Neuronal stem cell (in vitro differentiated cells): Measurements from ENCODE around the gene ZNF584.

ENCODE experiments used
- DNase-seq: peaks from one replicate; pipeline ENCODE4 v3.0.0-alpha.2; 2013; ENCODE audit warnings: low spot score
- H2AFZ ChIP-seq: one replicate; pipeline ENCODE4 v1.6.1; 2013; ENCODE audit warnings: mild to moderate bottlenecking, low read length, inconsistent platforms
- H2AK5ac ChIP-seq: 2 replicates; pipeline ENCODE4 v1.6.1; 2013; ENCODE audit warnings: low read depth, mild to moderate bottlenecking, inconsistent platforms, low read length, moderate library complexity, mixed read lengths
- H2BK120ac ChIP-seq: 2 replicates; pipeline ENCODE4 v1.6.1; 2013; ENCODE audit warnings: low read depth, mild to moderate bottlenecking, inconsistent platforms, low read length, moderate library complexity, mixed read lengths
- H2BK12ac ChIP-seq: one replicate; pipeline ENCODE4 v1.6.1; 2013; ENCODE audit warnings: low read length, inconsistent platforms
- H2BK15ac ChIP-seq: 2 replicates; pipeline ENCODE4 v1.6.1; 2013; ENCODE audit warnings: mild to moderate bottlenecking, low read length, inconsistent platforms, mixed read lengths
- H2BK5ac ChIP-seq: one replicate; pipeline ENCODE4 v1.6.1; 2013; ENCODE audit warnings: inconsistent platforms, mild to moderate bottlenecking, low read length, moderate library complexity
- H3K14ac ChIP-seq: one replicate; pipeline ENCODE4 v1.6.1; 2013; ENCODE audit warnings: low read length, inconsistent platforms
- H3K18ac ChIP-seq: 2 replicates; pipeline ENCODE4 v1.6.1; 2013; ENCODE audit warnings: low read length, inconsistent platforms
- H3K23ac ChIP-seq: 2 replicates; pipeline ENCODE4 v1.6.1; 2013; ENCODE audit warnings: low read depth, mild to moderate bottlenecking, mixed read lengths, low read length, inconsistent platforms; ENCODE audit not compliant: poor library complexity
- H3K27ac ChIP-seq: replicated peaks from 3 replicates; pipeline ENCODE4 v1.5.1; 2013; ENCODE audit warnings: low read length, inconsistent platforms
- H3K27me3 ChIP-seq, 3 experiments: 2 replicates each; pipeline ENCODE4 v1.6.1; 2013; ENCODE audit warnings: low read length in 3 of 3, mild to moderate bottlenecking in 2 of 3, inconsistent platforms in 1 of 3, low read depth in 1 of 3, mixed read lengths in 1 of 3, moderate library complexity in 1 of 3; ENCODE audit not compliant: control insufficient read depth in 3 of 3, insufficient read depth in 3 of 3
- H3K36me3 ChIP-seq, 2 donors: replicated peaks in 1 of 2; 2 replicates each; pipeline ENCODE4 v1.6.1; 2013; ENCODE audit warnings: low read length in 2 of 2; ENCODE audit not compliant: control insufficient read depth in 2 of 2, insufficient read depth in 2 of 2
- H3K4ac ChIP-seq: 2 replicates; pipeline ENCODE4 v1.6.1; 2013; ENCODE audit warnings: inconsistent platforms, mild to moderate bottlenecking, low read length, moderate library complexity
- H3K4me1 ChIP-seq, 2 donors: 1 replicate in 1 of 2; 2 replicates in 1 of 2; pipeline ENCODE4 v1.6.1; 2013; ENCODE audit warnings: low read length in 2 of 2, low read depth in 1 of 2; ENCODE audit not compliant: control insufficient read depth in 2 of 2, insufficient read depth in 1 of 2
- H3K4me2 ChIP-seq: one replicate; pipeline ENCODE4 v1.6.1; 2013; ENCODE audit warnings: mild to moderate bottlenecking, low read length, inconsistent platforms; ENCODE audit not compliant: insufficient read depth, poor library complexity, severe bottlenecking
- H3K4me3 ChIP-seq, 2 donors: 2 replicates each; pipeline ENCODE4 v1.5.1; 2013; ENCODE audit warnings: low read length in 2 of 2, mild to moderate bottlenecking in 2 of 2, inconsistent platforms in 1 of 2, moderate library complexity in 1 of 2
- H3K79me1 ChIP-seq: one replicate; pipeline ENCODE4 v1.6.1; 2013; ENCODE audit warnings: low read depth, mild to moderate bottlenecking, inconsistent platforms, low read length, moderate library complexity
- H3K9ac ChIP-seq: one replicate; pipeline ENCODE4 v1.6.1; 2013; ENCODE audit warnings: mild to moderate bottlenecking, low read depth, low read length, inconsistent platforms; ENCODE audit not compliant: poor library complexity
- H3K9me3 ChIP-seq, 2 donors: replicated peaks in 1 of 2; 2 replicates each; pipeline versions ENCODE3 to v1.6.1; 2013; ENCODE audit warnings: low read length in 2 of 2, mild to moderate bottlenecking in 2 of 2, inconsistent platforms in 1 of 2, low read depth in 1 of 2, mixed read lengths in 1 of 2, moderate library complexity in 1 of 2; ENCODE audit not compliant: control insufficient read depth in 2 of 2, insufficient read depth in 1 of 2
- H4K8ac ChIP-seq: one replicate; pipeline ENCODE4 v1.6.1; 2013; ENCODE audit warnings: low read depth, mild to moderate bottlenecking, inconsistent platforms, low read length, moderate library complexity
- H4K91ac ChIP-seq: one replicate; pipeline ENCODE4 v1.6.1; 2013; ENCODE audit warnings: low read length, low read depth, mild to moderate bottlenecking, inconsistent platforms; ENCODE audit not compliant: poor library complexity
- WGBS, 2 donors: extraction: QIAGEN DNeasy Blood & Tissue Kit; methylation state at CpG; one replicate each; pipeline ENCODE4 v1.1.7; 2013; ENCODE audit warnings: missing lambda C conversion rate in 2 of 2, mixed read lengths in 1 of 2; ENCODE audit not compliant: insufficient read length in 2 of 2, insufficient replicate concordance in 1 of 2; ENCODE audit errors: extremely low coverage in 2 of 2; 5-methylcytosine and 5-hydroxymethylcytosine counted together

ZNF584 gene

GRCh38 chr19:58429745-58430144 is 21.3 kb downstream of the ZNF584 start:
- Histone ChIP-seq H3K23ac (no peak overlapping the region), H3K9me3 (peaks cover 63 to 73% of the 10 kb centered on the region in 2 donors), H2AFZ (no peak overlapping the region), H4K8ac (no peak overlapping the region), H4K91ac (no peak overlapping the region), H3K4me2 (no peak overlapping the region), H3K14ac (no peak overlapping the region), H2BK120ac (no peak overlapping the region), H2BK12ac (no peak overlapping the region), H3K18ac (no peak overlapping the region), H3K4ac (no peak overlapping the region), H3K36me3 (peaks cover 28 to 53% of the 10 kb centered on the region in 2 donors), H2BK15ac (no peak overlapping the region), H3K79me1 (no peaks in the 10 kb centered on the region), H3K4me3 (no peak overlapping the region), H3K27me3 (no peaks in the 10 kb centered on the region), H3K4me1 (no peaks in the 10 kb centered on the region), H3K9ac (no peak overlapping the region), H3K27ac (no peak overlapping the region), H2BK5ac (no peak overlapping the region), H2AK5ac (no peak overlapping the region)
- DNase-seq: no peak

- Histone ChIP-seq H3K14ac (no peak overlapping the region), H4K8ac (no peak overlapping the region), H2AFZ (no peak overlapping the region), H2BK12ac (no peak overlapping the region), H3K36me3 (peaks cover 38 to 79% of the 10 kb centered on the region in 2 donors), H3K27me3 (no peaks in the 10 kb centered on the region), H2BK15ac (no peak overlapping the region), H3K9me3 (peaks cover 62 to 91% of the 10 kb centered on the region in 2 donors), H3K4me1 (peaks cover 0 to 3% of the 10 kb centered on the region in 2 donors), H3K18ac (no peak overlapping the region), H2AK5ac (no peak overlapping the region), H3K4me2 (no peak overlapping the region), H3K4ac (no peak overlapping the region), H2BK120ac (no peak overlapping the region), H3K27ac (no peak overlapping the region), H3K23ac (no peak overlapping the region), H4K91ac (no peak overlapping the region), H2BK5ac (no peak overlapping the region), H3K4me3 (no peak overlapping the region), H3K79me1 (peaks cover 3% of the 10 kb centered on the region), H3K9ac (no peak overlapping the region)
- DNase-seq: no peak
- WGBS, 2 donors: no CpG with 5 or more reads among the region's 2 CpGs
These were observed 25.8 kb downstream of the ZNF584 start for GRCh38 chr19:58434217-58434616.

- H3K79me1 ChIP-seq: peaks cover 6% of the 10 kb centered on the region
- peaks cover 9 to 30% of the 10 kb centered on the region in 2 donors for H3K36me3 ChIP-seq
- no peak within 1 kb of the TSS for H4K91ac ChIP-seq
- peak; percentile 97 for DNase-seq
- H2BK5ac ChIP-seq: no peak within 1 kb of the TSS
- H2BK12ac ChIP-seq: no peak within 1 kb of the TSS
- no peaks in the 10 kb centered on the region for H3K27me3 ChIP-seq
- H2AK5ac ChIP-seq: peak within 1 kb of the TSS; percentile 66
- H3K4me1 ChIP-seq: peaks cover 0 to 10% of the 10 kb centered on the region in 2 donors
- H3K4me2 ChIP-seq: peak within 1 kb of the TSS; percentile 93
- peak within 1 kb of the TSS; percentile 69 to 87 for H3K4me3 ChIP-seq
- H3K9me3 ChIP-seq: peaks cover 25 to 37% of the 10 kb centered on the region in 2 donors
- peak within 1 kb of the TSS; percentile 40 for H3K23ac ChIP-seq
- peak within 1 kb of the TSS; percentile 92 for H3K18ac ChIP-seq
- H3K9ac ChIP-seq: peak within 1 kb of the TSS; percentile 87
- H3K14ac ChIP-seq: peak within 1 kb of the TSS; percentile 73
- no peak within 1 kb of the TSS for H2BK120ac ChIP-seq
- H2AFZ ChIP-seq: peak within 1 kb of the TSS; percentile 82
- WGBS, 2 donors: no CpG with 5 or more reads among the region's 59 CpGs
- H4K8ac ChIP-seq: no peak within 1 kb of the TSS
- H3K27ac ChIP-seq: no peak within 1 kb of the TSS
- H2BK15ac ChIP-seq: no peak within 1 kb of the TSS
- peak within 1 kb of the TSS; percentile 79 for H3K4ac ChIP-seq
These were observed 31.4 kb downstream of the ZNF584 start, which contains the start of gene ZNF132 for GRCh38 chr19:58439576-58440554. Gene ZNF132, minus strand, starts transcription at chr19:58440153. Its CDS starts 332 bp downstream, at chr19:58439821.

- peaks cover 0 to 10% of the 10 kb centered on the region in 2 donors for H3K4me1 ChIP-seq
- peaks cover 21 to 30% of the 10 kb centered on the region in 2 donors for H3K9me3 ChIP-seq
- peak overlapping the region; percentile 60 for H3K9ac ChIP-seq
- H3K36me3 ChIP-seq: peaks cover 5 to 23% of the 10 kb centered on the region in 2 donors
- H3K23ac ChIP-seq: no peak overlapping the region
- WGBS, 2 donors: no CpG with 5 or more reads among the region's 31 CpGs
- peaks cover 6% of the 10 kb centered on the region for H3K79me1 ChIP-seq
- H2AFZ ChIP-seq: peak overlapping the region; percentile 82
- H3K4ac ChIP-seq: no peak overlapping the region
- no peaks in the 10 kb centered on the region for H3K27me3 ChIP-seq
- peak overlapping the region; percentile 93 for H3K4me2 ChIP-seq
- no peak overlapping the region for H2BK12ac ChIP-seq
- H3K18ac ChIP-seq: peak overlapping the region; percentile 92
- H2BK15ac ChIP-seq: no peak overlapping the region
- peak overlapping the region; percentile 69 to 83 for H3K4me3 ChIP-seq
- H3K27ac ChIP-seq: no peak overlapping the region
- H2AK5ac ChIP-seq: peak overlapping the region; percentile 66
- no peak overlapping the region for H2BK120ac ChIP-seq
- H4K91ac ChIP-seq: no peak overlapping the region
- no peak overlapping the region for H4K8ac ChIP-seq
- no peak overlapping the region for H2BK5ac ChIP-seq
- no peak for DNase-seq
- H3K14ac ChIP-seq: peak overlapping the region; percentile 21
These were observed 32.1 kb downstream of the ZNF584 start for GRCh38 chr19:58440556-58440955.
